GM23338 (cell line): Measurements from ENCODE around the gene SMOC2. TPM values are rescaled to one million over a fixed set of nuclear protein-coding genes. Genes with fewer than 3 reads are reported as not detected.

Experiments
- ATAC-seq: fragments of 200-7000 bp; cut with Tn5 transposase; 3 replicates; pipeline ENCODE4 v1.9.1; 2020
- DNase-seq: peaks from one replicate; pipeline ENCODE4 v3.0.0-alpha.2; 2015; ENCODE audit warnings: low spot score
- H2AFZ ChIP-seq: fragments of 200-600 bp; sonication (generic); 2 replicates; pipeline ENCODE4 v1.8.0; 2016; ENCODE audit warnings: antibody characterized with exemption, mild to moderate bottlenecking, moderate library complexity
- H3F3A ChIP-seq: fragments of 200-600 bp; sonication (generic); replicated peaks from 2 replicates; pipeline ENCODE4 v1.8.0; 2017; ENCODE audit warnings: antibody characterized with exemption, mixed run types, low read depth
- H3K27ac ChIP-seq: fragments of 200-600 bp; sonication (generic); 2 replicates; pipeline ENCODE4 v1.6.1; 2016; ENCODE audit warnings: low read depth
- H3K27me3 ChIP-seq: fragments of 200-600 bp; sonication (generic); 2 replicates; pipeline ENCODE4 v1.8.0; 2016; ENCODE audit warnings: mild to moderate bottlenecking, mixed run types, moderate library complexity; ENCODE audit not compliant: insufficient read depth
- H3K36me3 ChIP-seq: fragments of 200-600 bp; sonication (generic); 2 replicates; pipeline ENCODE4 v1.8.0; 2016; ENCODE audit warnings: mild to moderate bottlenecking; ENCODE audit not compliant: insufficient read depth
- H3K4me1 ChIP-seq: fragments of 200-600 bp; sonication (generic); 2 replicates; pipeline ENCODE4 v1.8.0; 2016; ENCODE audit warnings: mild to moderate bottlenecking, moderate library complexity; ENCODE audit not compliant: insufficient read depth
- H3K4me2 ChIP-seq: fragments of 200-600 bp; sonication (generic); 2 replicates; pipeline ENCODE4 v1.7.1; 2017; ENCODE audit warnings: mixed run types
- H3K4me3 ChIP-seq: fragments of 200-600 bp; sonication (generic); 2 replicates; pipeline ENCODE4 v1.6.1; 2016; ENCODE audit warnings: mixed run types
- H3K79me2 ChIP-seq: fragments of 200-600 bp; sonication (generic); replicated peaks from 2 replicates; pipeline ENCODE4 v1.8.0; 2017; ENCODE audit warnings: mild to moderate bottlenecking; ENCODE audit not compliant: insufficient read depth
- H3K9me2 ChIP-seq: fragments of 200-600 bp; sonication (generic); 2 replicates; pipeline ENCODE4 v1.8.0; 2017; ENCODE audit not compliant: insufficient read depth
- H4K20me1 ChIP-seq: fragments of 200-600 bp; sonication (generic); replicated peaks from 2 replicates; pipeline ENCODE4 v1.8.0; 2017; ENCODE audit warnings: mild to moderate bottlenecking; ENCODE audit not compliant: insufficient read depth
- H3K27ac Mint-ChIP-seq: 2 replicates; pipeline ENCODE4 v1.8.0; 2020; ENCODE audit warnings: inconsistent platforms, mild to moderate bottlenecking, moderate library complexity, mixed read lengths
- H3K27me3 Mint-ChIP-seq: 3 replicates; pipeline ENCODE4 v1.8.0; 2022; ENCODE audit warnings: low read depth, mild to moderate bottlenecking, moderate library complexity, mixed read lengths, inconsistent platforms; ENCODE audit not compliant: insufficient read depth, poor library complexity
- H3K36me3 Mint-ChIP-seq: 3 replicates; pipeline ENCODE4 v1.8.0; 2021; ENCODE audit warnings: low read depth, mild to moderate bottlenecking, inconsistent platforms, moderate library complexity, mixed read lengths
- H3K4me1 Mint-ChIP-seq: 3 replicates; pipeline ENCODE4 v1.8.0; 2020; ENCODE audit warnings: mild to moderate bottlenecking, inconsistent platforms, mixed read lengths
- H3K4me3 Mint-ChIP-seq: 3 replicates; pipeline ENCODE4 v1.8.0; 2021; ENCODE audit warnings: moderate library complexity, mild to moderate bottlenecking, inconsistent platforms, mixed read lengths
- H3K9me3 Mint-ChIP-seq: 3 replicates; pipeline ENCODE4 v1.8.0; 2020; ENCODE audit warnings: moderate library complexity, mild to moderate bottlenecking, inconsistent platforms, mixed read lengths
- CREB1 ChIP-seq: fragments of 250-450 bp; sonication (Bioruptor Pico); IDR thresholded peaks from 2 replicates; pipeline ENCODE4 v1.5.0; 2020; ENCODE audit warnings: low read depth, mild to moderate bottlenecking, moderate library complexity
- CTCF ChIP-seq, 2 experiments: fragments of 200-600 bp in 1 of 2; sonication (generic) in 1 of 2; conservative IDR thresholded peaks; 2 replicates each; pipeline versions ENCODE4 v1.5.1 to v1.6.1; 2016 to 2017; ENCODE audit warnings: antibody characterized with exemption in 2 of 2, low read depth in 2 of 2, mild to moderate bottlenecking in 2 of 2, moderate library complexity in 1 of 2
- ETS1 ChIP-seq: IDR thresholded peaks from 2 replicates; pipeline ENCODE4 v1.6.1; 2016; ENCODE audit warnings: antibody characterized with exemption
- EZH2 ChIP-seq: fragments of 200-600 bp; sonication (generic); IDR thresholded peaks from one replicate; pipeline ENCODE4 v1.8.0; 2017; ENCODE audit warnings: antibody characterized with exemption, mild to moderate bottlenecking, low read depth; ENCODE audit not compliant: unreplicated experiment
- EZH2phosphoT487 ChIP-seq: fragments of 200-600 bp; sonication (generic); IDR thresholded peaks from one replicate; pipeline ENCODE4 v1.8.1; 2018; ENCODE audit warnings: antibody characterized with exemption; ENCODE audit not compliant: unreplicated experiment
- NANOG ChIP-seq: IDR thresholded peaks from 2 replicates; pipeline ENCODE4 v1.6.1; 2016; ENCODE audit warnings: antibody characterized with exemption, borderline replicate concordance
- POLR2AphosphoS5 ChIP-seq: IDR thresholded peaks from 2 replicates; pipeline ENCODE4 v1.6.1; 2016; ENCODE audit warnings: antibody characterized with exemption, low read depth
- ZNF114 ChIP-seq: fragments of 250-450 bp; sonication (Bioruptor Pico); IDR thresholded peaks from 2 replicates; pipeline ENCODE4 v1.5.0; 2020; ENCODE audit warnings: mild to moderate bottlenecking, moderate library complexity
- ZNF331 ChIP-seq: fragments of 250-450 bp; sonication (Bioruptor Pico); IDR thresholded peaks from 2 replicates; pipeline ENCODE4 v1.5.0; 2020; ENCODE audit warnings: low read depth, mild to moderate bottlenecking, moderate library complexity
- ZNF462 ChIP-seq: fragments of 250-450 bp; sonication (Bioruptor Pico); IDR thresholded peaks from 2 replicates; pipeline ENCODE4 v1.5.0; 2020; ENCODE audit warnings: mild to moderate bottlenecking, moderate library complexity
- polyA plus RNA-seq: library from polyadenylated mRNA; unstranded; fragments of >200 nt; fragmentation: Nextera tagmentation; extraction: Ambion mirVana; gene quantifications from 2 replicates; pipeline ENCODE4 v1.2.1, GENCODE V29; 2016
- total RNA-seq: library from RNA; depleted of rRNA; stranded (reverse); fragments of >200 nt; shearing (Covaris generic); gene quantifications from 2 replicates; pipeline ENCODE4 v1.2.3, GENCODE V29; 2014
- TF ChIP-seq, protein P1 (sequence below): IDR thresholded peaks from one replicate; pipeline ENCODE4 v1.6.1; 2018; ENCODE audit warnings: antibody characterized with exemption; ENCODE audit not compliant: unreplicated experiment

The SMOC2 gene
- total and polyA plus RNA-seq, 2 experiments from 2014 or later: 4.3 to 6.5 TPM

DNA sequence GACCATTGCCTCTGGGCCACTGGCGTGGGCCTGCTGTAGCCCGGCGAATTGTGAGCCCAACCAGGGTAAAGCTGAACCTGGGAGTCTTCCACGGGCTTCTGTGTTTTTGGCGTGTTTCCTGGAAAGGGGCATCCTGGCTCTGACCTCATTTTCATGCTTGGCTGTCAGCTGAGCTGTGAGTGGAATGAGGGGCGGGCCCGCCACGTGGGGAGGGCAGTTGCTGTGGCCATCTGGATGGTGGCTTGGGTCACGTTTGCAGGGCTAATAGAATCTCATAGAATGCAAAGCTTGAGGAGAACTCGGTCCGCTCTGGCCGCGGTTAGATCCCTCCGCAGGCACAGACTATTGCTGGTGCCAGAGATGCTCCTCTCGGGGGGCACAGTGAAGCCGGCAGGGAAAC lies 263.0 kb downstream of the SMOC2 start (continued):
- TF ChIP-seq CTCF (conservative IDR thresholded peaks at IDR 0.05; ENCODE audit: low read depth in 2 of 2) (no peak), EZH2 (no peak), ETS1 (no peak), CREB1 (CRISPR knock-in tag) (no peak), POLR2AphosphoS5 (no peak), NANOG (no peak), ZNF331 (CRISPR knock-in tag) (no peak)

- Mint-ChIP-seq H3K9me3 (no peaks in the 10 kb centered on the region; the same call in 1 of the 3 replicates), H3K27ac (no peak overlapping the region), H3K4me1 (peaks cover 3% of the 10 kb centered on the region), H3K4me3 (no peak overlapping the region), H3K27me3 (peaks cover 3% of the 10 kb centered on the region), H3K36me3 (peaks cover 3% of the 10 kb centered on the region; the same call in 1 of the 3 replicates)
- H3K4me2 ChIP-seq: no peak overlapping the region
- no peaks in the 10 kb centered on the region for H3K4me1 ChIP-seq
- TF ChIP-seq ZNF114: no peak
- TF ChIP-seq ETS1: no peak
- no peak for TF ChIP-seq CREB1 (CRISPR knock-in tag)
- no peak for TF ChIP-seq NANOG
- TF ChIP-seq EZH2phosphoT487: no peak
- no peak for TF ChIP-seq ZNF462 (CRISPR knock-in tag)
- TF ChIP-seq EZH2: no peak
- TF ChIP-seq, protein P1, sequence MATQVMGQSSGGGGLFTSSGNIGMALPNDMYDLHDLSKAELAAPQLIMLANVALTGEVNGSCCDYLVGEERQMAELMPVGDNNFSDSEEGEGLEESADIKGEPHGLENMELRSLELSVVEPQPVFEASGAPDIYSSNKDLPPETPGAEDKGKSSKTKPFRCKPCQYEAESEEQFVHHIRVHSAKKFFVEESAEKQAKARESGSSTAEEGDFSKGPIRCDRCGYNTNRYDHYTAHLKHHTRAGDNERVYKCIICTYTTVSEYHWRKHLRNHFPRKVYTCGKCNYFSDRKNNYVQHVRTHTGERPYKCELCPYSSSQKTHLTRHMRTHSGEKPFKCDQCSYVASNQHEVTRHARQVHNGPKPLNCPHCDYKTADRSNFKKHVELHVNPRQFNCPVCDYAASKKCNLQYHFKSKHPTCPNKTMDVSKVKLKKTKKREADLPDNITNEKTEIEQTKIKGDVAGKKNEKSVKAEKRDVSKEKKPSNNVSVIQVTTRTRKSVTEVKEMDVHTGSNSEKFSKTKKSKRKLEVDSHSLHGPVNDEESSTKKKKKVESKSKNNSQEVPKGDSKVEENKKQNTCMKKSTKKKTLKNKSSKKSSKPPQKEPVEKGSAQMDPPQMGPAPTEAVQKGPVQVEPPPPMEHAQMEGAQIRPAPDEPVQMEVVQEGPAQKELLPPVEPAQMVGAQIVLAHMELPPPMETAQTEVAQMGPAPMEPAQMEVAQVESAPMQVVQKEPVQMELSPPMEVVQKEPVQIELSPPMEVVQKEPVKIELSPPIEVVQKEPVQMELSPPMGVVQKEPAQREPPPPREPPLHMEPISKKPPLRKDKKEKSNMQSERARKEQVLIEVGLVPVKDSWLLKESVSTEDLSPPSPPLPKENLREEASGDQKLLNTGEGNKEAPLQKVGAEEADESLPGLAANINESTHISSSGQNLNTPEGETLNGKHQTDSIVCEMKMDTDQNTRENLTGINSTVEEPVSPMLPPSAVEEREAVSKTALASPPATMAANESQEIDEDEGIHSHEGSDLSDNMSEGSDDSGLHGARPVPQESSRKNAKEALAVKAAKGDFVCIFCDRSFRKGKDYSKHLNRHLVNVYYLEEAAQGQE: no peak
- H3K4me3 ChIP-seq: no peak overlapping the region
- no peaks in the 10 kb centered on the region for H3K27me3 ChIP-seq
- H2AFZ ChIP-seq: no peak overlapping the region
- DNase-seq (no peak), ATAC-seq (peak; percentile 59; the same call in 2 of the 3 replicates)
- no peaks in the 10 kb centered on the region for H4K20me1 ChIP-seq
- no peaks in the 10 kb centered on the region for H3F3A ChIP-seq
- H3K9me2 ChIP-seq: no peaks in the 10 kb centered on the region
- H3K79me2 ChIP-seq: no peaks in the 10 kb centered on the region
- H3K27ac ChIP-seq: no peak overlapping the region
- H3K36me3 ChIP-seq: no peaks in the 10 kb centered on the region
These were observed 263.7 kb downstream of the SMOC2 start for GRCh38 chr6:168704678-168705077.
